Keratinocyte (primary cell): Measurements from ENCODE around the gene DGAT2L6. TPM values are rescaled to one million over a fixed set of nuclear protein-coding genes. Genes with fewer than 3 reads are reported as not detected.

Experiments used
- DNase-seq: peaks from one replicate; pipeline ENCODE4 v3.0.0-alpha.2; 2011; ENCODE audit warnings: low read depth, missing footprints, low spot score
- FAIRE-seq: peaks from 2 replicates; lab custom pipeline; 2011; peaks lifted over from hg19 to GRCh38; lab: Jason Lieb, UNC
- H2AFZ ChIP-seq: 2 replicates; pipeline ENCODE4 v1.6.0; 2012; ENCODE audit warnings: low read length, control low read depth, inconsistent platforms; ENCODE audit not compliant: control insufficient read depth
- H3K27ac ChIP-seq: 2 replicates; pipeline ENCODE4 v1.5.1; 2011; ENCODE audit warnings: low read length; ENCODE audit not compliant: control insufficient read depth, insufficient read depth
- H3K27me3 ChIP-seq: 3 replicates; pipeline ENCODE4 v1.6.0; 2011; ENCODE audit warnings: low read length; ENCODE audit not compliant: control insufficient read depth, insufficient read depth; ENCODE audit errors: extremely low read depth
- H3K36me3 ChIP-seq, 2 experiments: 2 replicates in 1 of 2; 3 replicates in 1 of 2; pipeline ENCODE4 v1.5.1; 2011; ENCODE audit warnings: low read length in 2 of 2, mild to moderate bottlenecking in 1 of 2; ENCODE audit not compliant: control insufficient read depth in 2 of 2, insufficient read depth in 2 of 2; ENCODE audit errors: extremely low read depth in 1 of 2
- H3K4me1 ChIP-seq: 3 replicates; pipeline ENCODE4 v1.5.1; 2011; ENCODE audit warnings: low read length; ENCODE audit not compliant: control insufficient read depth, insufficient read depth; ENCODE audit errors: extremely low read depth
- H3K4me2 ChIP-seq: 3 replicates; pipeline ENCODE4 v1.6.0; 2011; ENCODE audit warnings: low read depth, low read length; ENCODE audit not compliant: control insufficient read depth, insufficient read depth; ENCODE audit errors: extremely low read depth
- H3K4me3 ChIP-seq, 3 experiments: fragments of 200-600 bp in 1 of 3; sonication (generic) in 1 of 3; 2 replicates in 2 of 3; 3 replicates in 1 of 3; pipeline ENCODE4 v1.5.1; 2011 to 2016; ENCODE audit warnings: low read length in 3 of 3, mild to moderate bottlenecking in 3 of 3, control low read depth in 2 of 3, inconsistent platforms in 1 of 3, low read depth in 1 of 3, mixed read lengths in 1 of 3, mixed run types in 1 of 3, moderate library complexity in 1 of 3; ENCODE audit not compliant: control insufficient read depth in 2 of 3, insufficient read depth in 2 of 3; ENCODE audit errors: extremely low read depth in 1 of 3
- H3K79me2 ChIP-seq: 2 replicates; pipeline ENCODE4 v1.6.0; 2012; ENCODE audit warnings: low read length; ENCODE audit not compliant: control insufficient read depth, insufficient read depth
- H3K9ac ChIP-seq: 3 replicates; pipeline ENCODE4 v1.6.0; 2011; ENCODE audit warnings: low read length; ENCODE audit not compliant: control insufficient read depth, insufficient read depth; ENCODE audit errors: extremely low read depth
- H3K9me1 ChIP-seq: 3 replicates; pipeline ENCODE4 v1.6.0; 2011; ENCODE audit warnings: low read length; ENCODE audit not compliant: control insufficient read depth, insufficient read depth; ENCODE audit errors: extremely low read depth
- H3K9me3 ChIP-seq: 2 replicates; pipeline ENCODE4 v1.5.1; 2012; ENCODE audit warnings: low read depth, low read length; ENCODE audit not compliant: control insufficient read depth
- H4K20me1 ChIP-seq: 3 replicates; pipeline ENCODE4 v1.6.0; 2011; ENCODE audit warnings: low read length; ENCODE audit not compliant: control insufficient read depth, insufficient read depth; ENCODE audit errors: extremely low read depth
- CTCF ChIP-seq, 3 experiments: IDR thresholded peaks in 1 of 3; conservative IDR thresholded peaks in 1 of 3; optimal IDR thresholded peaks in 1 of 3; 2 replicates in 2 of 3; 3 replicates in 1 of 3; pipeline versions ENCODE3 to v1.5.1; 2011; ENCODE audit warnings: low read length in 3 of 3, mild to moderate bottlenecking in 3 of 3, moderate library complexity in 2 of 3, control low read depth in 1 of 3, inconsistent platforms in 1 of 3; ENCODE audit not compliant: insufficient read depth in 2 of 3; ENCODE audit errors: extremely low read depth in 1 of 3
- EZH2 ChIP-seq: IDR thresholded peaks from one replicate; pipeline ENCODE4 v1.6.1; 2012; ENCODE audit warnings: inconsistent platforms, mild to moderate bottlenecking, low read length, moderate library complexity
- dilution Hi-C: fragments of 300-500 bp; cut with MboI; formaldehyde crosslinking; loops from one replicate; pipeline ENCODE4 v1.7.0; 2020; ENCODE audit warnings: low sequenced_read_pairs; ENCODE audit not compliant: extremely low pct_ligation_motif_present
- polyA plus RNA-seq, 5 experiments: library from polyadenylated mRNA; depleted of rRNA in 3 of 5; stranded (reverse) in 3 of 5; stranded (forward) in 1 of 5; unstranded in 1 of 5; fragments of >200 nt; gene quantifications; 1 replicate in 1 of 5; 2 replicates in 3 of 5; 3 replicates in 1 of 5; pipeline versions ENCODE4 v1.2.1 to v1.2.3, GENCODE V29; 2011 to 2012; ENCODE audit warnings: missing spikeins in 2 of 5, low read depth in 1 of 5, low replicate concordance in 1 of 5

The DGAT2L6 gene
- polyA plus RNA-seq, 1 donor (not counting 4 experiments of a cell fraction or from before 2014, with no cell fraction given): not detected

DNA sequence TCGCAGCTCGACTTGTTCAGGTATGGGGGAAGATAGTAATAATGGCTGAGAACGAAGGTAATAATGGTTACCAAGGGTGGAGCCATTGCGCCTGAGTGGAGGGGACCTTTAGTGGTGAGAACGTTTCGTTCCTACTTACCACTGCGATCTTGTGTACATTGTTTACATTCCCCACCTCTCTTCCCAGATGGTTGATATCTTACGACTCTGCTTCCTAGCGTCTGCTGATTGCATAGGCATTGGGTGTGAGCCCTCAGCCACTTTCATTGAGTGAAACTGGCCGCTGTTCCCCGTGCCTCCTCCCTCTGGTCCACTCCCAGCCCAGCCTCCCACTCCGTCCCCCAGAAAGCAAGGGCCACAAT lies 43.2 kb upstream of the DGAT2L6 start:
- Histone ChIP-seq H3K36me3 (no peaks in the 10 kb centered on the region), H3K27ac (peak overlapping the region; percentile 91), H3K79me2 (peaks cover 18% of the 10 kb centered on the region), H3K9me3 (no peaks in the 10 kb centered on the region), H3K9me1 (no peaks in the 10 kb centered on the region), H3K4me2 (peak overlapping the region; percentile 78), H3K4me3 (peak overlapping the region; percentile 64 to 91 (median 79)), H3K27me3 (no peaks in the 10 kb centered on the region), H4K20me1 (no peaks in the 10 kb centered on the region), H2AFZ (peak overlapping the region; percentile 89), H3K4me1 (peaks cover 10% of the 10 kb centered on the region), H3K9ac (peak overlapping the region; percentile 93)
- no peak for FAIRE-seq
- DNase-seq: no peak
- TF ChIP-seq EZH2 (no peak), CTCF (optimal IDR thresholded peaks at IDR 0.05 in 1 of 3, IDR thresholded peaks at IDR 0.05 in 1 of 3, conservative IDR thresholded peaks at IDR 0.05 in 1 of 3; ENCODE audit: extremely low read depth in 1 of 3, insufficient read depth in 2 of 3, low read length in 3 of 3) (no peak)
- dilution Hi-C loops: no loop called here

DNA sequence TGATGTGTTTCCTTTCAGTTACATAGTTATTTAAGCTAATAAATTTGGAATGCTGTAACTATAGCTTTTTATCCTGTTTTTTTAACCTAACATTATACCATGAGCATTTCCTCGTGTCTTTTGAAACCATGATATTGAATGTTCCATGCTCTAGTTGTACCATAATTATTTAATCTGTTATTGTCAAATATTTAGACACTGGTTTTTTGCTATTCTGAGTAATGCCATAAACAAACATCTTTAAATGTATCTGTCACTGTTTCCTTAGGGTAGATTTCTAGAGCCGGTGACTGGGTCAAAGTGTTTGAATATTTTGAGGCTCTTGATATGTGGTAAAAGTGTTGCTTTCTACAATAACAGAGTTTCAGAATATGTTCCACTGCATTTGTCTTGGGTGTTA lies 38.7 kb upstream of the DGAT2L6 start:
- H3K9ac ChIP-seq: no peak overlapping the region
- dilution Hi-C loops: no loop called here
- no peaks in the 10 kb centered on the region for H4K20me1 ChIP-seq
- H2AFZ ChIP-seq: no peak overlapping the region
- TF ChIP-seq CTCF (optimal IDR thresholded peaks at IDR 0.05 in 1 of 3, IDR thresholded peaks at IDR 0.05 in 1 of 3, conservative IDR thresholded peaks at IDR 0.05 in 1 of 3; ENCODE audit: extremely low read depth in 1 of 3, insufficient read depth in 2 of 3, low read length in 3 of 3): no peak
- TF ChIP-seq EZH2: no peak
- no peak for FAIRE-seq
- H3K4me1 ChIP-seq: peaks cover 6% of the 10 kb centered on the region
- H3K9me3 ChIP-seq: no peaks in the 10 kb centered on the region
- H3K4me3 ChIP-seq: no peak overlapping the region
- DNase-seq: no peak
- H3K4me2 ChIP-seq: no peak overlapping the region
- H3K36me3 ChIP-seq: no peaks in the 10 kb centered on the region
- no peaks in the 10 kb centered on the region for H3K9me1 ChIP-seq
- no peak overlapping the region for H3K27ac ChIP-seq
- no peaks in the 10 kb centered on the region for H3K27me3 ChIP-seq
- H3K79me2 ChIP-seq: peaks cover 18% of the 10 kb centered on the region
